HepG2 (cell line): ENCODE data around the gene ST14. TPM values are rescaled to one million over a fixed set of nuclear protein-coding genes. Genes with fewer than 3 reads are reported as not detected.

Experiments
- ARID4A ChIP-seq: sonication (generic); formaldehyde crosslinking; IDR thresholded peaks from 2 replicates; pipeline ENCODE4 v1.5.0; 2020; ENCODE audit warnings: mild to moderate bottlenecking, missing genetic modification reagents, borderline replicate concordance
- ARNTL ChIP-seq: sonication (generic); formaldehyde crosslinking; IDR thresholded peaks from 2 replicates; pipeline ENCODE4 v1.4.0; 2020; ENCODE audit warnings: mild to moderate bottlenecking, missing genetic modification reagents
- BORCS8-MEF2B ChIP-seq: sonication (generic); formaldehyde crosslinking; IDR thresholded peaks from 2 replicates; pipeline ENCODE4 v1.8.0; 2022; ENCODE audit warnings: mild to moderate bottlenecking, missing genetic modification reagents
- CREM ChIP-seq, 2 experiments: sonication (generic) in 1 of 2; formaldehyde crosslinking in 1 of 2; IDR thresholded peaks; 2 replicates each; pipeline versions ENCODE4 v1.4.0 to v1.6.1; 2016 to 2020; ENCODE audit warnings: antibody characterized with exemption in 1 of 2, mild to moderate bottlenecking in 1 of 2, missing genetic modification reagents in 1 of 2
- FOSL2 ChIP-seq: sonication (generic); formaldehyde crosslinking; IDR thresholded peaks from 2 replicates; pipeline ENCODE4 v1.4.0; 2020; ENCODE audit warnings: missing genetic modification reagents
- GFI1 ChIP-seq: sonication (generic); formaldehyde crosslinking; IDR thresholded peaks from 2 replicates; pipeline ENCODE4 v1.5.0; 2020; ENCODE audit warnings: missing genetic modification reagents, mild to moderate bottlenecking, borderline replicate concordance
- HHEX ChIP-seq: IDR thresholded peaks from 2 replicates; pipeline ENCODE4 v1.6.1; 2016; ENCODE audit warnings: control low read depth
- HMG20A ChIP-seq: IDR thresholded peaks from 2 replicates; pipeline ENCODE4 v1.6.1; 2016; ENCODE audit warnings: borderline replicate concordance
- HOXD1 ChIP-seq: sonication (generic); formaldehyde crosslinking; IDR thresholded peaks from 2 replicates; pipeline ENCODE4 v1.5.0; 2020; ENCODE audit warnings: missing genetic modification reagents
- JDP2 ChIP-seq: sonication (generic); formaldehyde crosslinking; IDR thresholded peaks from 2 replicates; pipeline ENCODE4 v1.8.1; 2022; ENCODE audit warnings: missing genetic modification reagents, borderline replicate concordance
- KDM6A ChIP-seq: IDR thresholded peaks from 2 replicates; pipeline ENCODE4 v1.6.1; 2016; ENCODE audit warnings: low read depth
- NONO ChIP-seq, 2 experiments: fragments of 450-650 bp in 1 of 2; sonication (generic) in 1 of 2; formaldehyde crosslinking in 1 of 2; IDR thresholded peaks in 1 of 2; conservative IDR thresholded peaks in 1 of 2; 2 replicates each; pipeline versions ENCODE4 v1.6.1 to v1.8.0; 2017 to 2022; ENCODE audit warnings: mild to moderate bottlenecking in 1 of 2, missing genetic modification reagents in 1 of 2, moderate library complexity in 1 of 2
- NRL ChIP-seq: sonication (generic); formaldehyde crosslinking; IDR thresholded peaks from 2 replicates; pipeline ENCODE4 v1.5.0; 2020; ENCODE audit warnings: missing genetic modification reagents, mild to moderate bottlenecking, moderate library complexity, borderline replicate concordance
- RAD21 ChIP-seq: fragments of 450-650 bp; formaldehyde crosslinking; IDR thresholded peaks from 2 replicates; pipeline ENCODE4 v1.5.0; 2020; ENCODE audit warnings: mild to moderate bottlenecking
- SP1 ChIP-seq, 2 experiments: fragments of 450-650 bp in 1 of 2; sonication (generic) in 1 of 2; formaldehyde crosslinking in 1 of 2; IDR thresholded peaks; 2 replicates each; pipeline versions ENCODE4 v1.4.0 to v1.6.1; 2016 to 2020; ENCODE audit warnings: missing genetic modification reagents in 1 of 2
- U2AF1 ChIP-seq: fragments of 200-400 bp; formaldehyde crosslinking; optimal IDR thresholded peaks from 2 replicates; pipeline ENCODE3; 2017; ENCODE audit warnings: mild to moderate bottlenecking, low read depth, low read length
- ZC3H4 ChIP-seq: sonication (generic); formaldehyde crosslinking; IDR thresholded peaks from 2 replicates; pipeline ENCODE4 v1.4.0; 2020; ENCODE audit warnings: missing genetic modification reagents, borderline replicate concordance
- ZNF263 ChIP-seq: sonication (generic); formaldehyde crosslinking; IDR thresholded peaks from 2 replicates; pipeline ENCODE4 v1.4.0; 2020; ENCODE audit warnings: missing genetic modification reagents
- ZNF460 ChIP-seq: sonication (generic); formaldehyde crosslinking; IDR thresholded peaks from 2 replicates; pipeline ENCODE4 v1.5.1; 2020; ENCODE audit warnings: missing genetic modification reagents, mild to moderate bottlenecking, borderline replicate concordance
- ZNF629 ChIP-seq: sonication (generic); formaldehyde crosslinking; conservative IDR thresholded peaks from 2 replicates; pipeline ENCODE4 v1.5.0; 2020; ENCODE audit warnings: missing genetic modification reagents
- ZNF7 ChIP-seq: IDR thresholded peaks from 2 replicates; pipeline ENCODE4 v1.6.1; 2016; ENCODE audit warnings: missing biosample characterization, missing genetic modification reagents
- ZNF768 ChIP-seq: sonication (generic); formaldehyde crosslinking; IDR thresholded peaks from 2 replicates; pipeline ENCODE4 v1.4.0; 2020; ENCODE audit warnings: missing genetic modification reagents
- polyA plus RNA-seq, 8 experiments: library from polyadenylated mRNA; depleted of rRNA in 3 of 8; stranded (reverse) in 7 of 8; unstranded in 1 of 8; fragments of >200 nt; fragmentation: Illumina TruSeq in 4 of 8; extraction: Trizol in 4 of 8; gene quantifications; 2 replicates each; pipeline versions ENCODE4 v1.2.1 to v1.2.3, GENCODE V29; 2011 to 2016; ENCODE audit warnings: low read depth in 4 of 8, missing spikeins in 1 of 8, mixed read lengths in 1 of 8; ENCODE audit not compliant: insufficient read depth in 1 of 8
- total RNA-seq, 5 experiments: library from RNA; depleted of rRNA; stranded (reverse); fragments of >200 nt; fragmentation: Illumina TruSeq; extraction: Trizol; gene quantifications; 2 replicates each; pipeline ENCODE4 v1.2.3, GENCODE V29; 2016; ENCODE audit warnings: low read depth in 1 of 5
- TF ChIP-seq, protein P1 (sequence below): sonication (generic); formaldehyde crosslinking; IDR thresholded peaks from 2 replicates; pipeline ENCODE4 v1.8.0; 2022; ENCODE audit warnings: missing genetic modification reagents, mild to moderate bottlenecking, moderate library complexity, borderline replicate concordance

The ST14 gene
- total and polyA plus RNA-seq, 2 of the 13 experiments (the other 11 are each of a cell fraction or from before 2014, with no cell fraction given), result 0.88 to 1.4 TPM

DNA sequence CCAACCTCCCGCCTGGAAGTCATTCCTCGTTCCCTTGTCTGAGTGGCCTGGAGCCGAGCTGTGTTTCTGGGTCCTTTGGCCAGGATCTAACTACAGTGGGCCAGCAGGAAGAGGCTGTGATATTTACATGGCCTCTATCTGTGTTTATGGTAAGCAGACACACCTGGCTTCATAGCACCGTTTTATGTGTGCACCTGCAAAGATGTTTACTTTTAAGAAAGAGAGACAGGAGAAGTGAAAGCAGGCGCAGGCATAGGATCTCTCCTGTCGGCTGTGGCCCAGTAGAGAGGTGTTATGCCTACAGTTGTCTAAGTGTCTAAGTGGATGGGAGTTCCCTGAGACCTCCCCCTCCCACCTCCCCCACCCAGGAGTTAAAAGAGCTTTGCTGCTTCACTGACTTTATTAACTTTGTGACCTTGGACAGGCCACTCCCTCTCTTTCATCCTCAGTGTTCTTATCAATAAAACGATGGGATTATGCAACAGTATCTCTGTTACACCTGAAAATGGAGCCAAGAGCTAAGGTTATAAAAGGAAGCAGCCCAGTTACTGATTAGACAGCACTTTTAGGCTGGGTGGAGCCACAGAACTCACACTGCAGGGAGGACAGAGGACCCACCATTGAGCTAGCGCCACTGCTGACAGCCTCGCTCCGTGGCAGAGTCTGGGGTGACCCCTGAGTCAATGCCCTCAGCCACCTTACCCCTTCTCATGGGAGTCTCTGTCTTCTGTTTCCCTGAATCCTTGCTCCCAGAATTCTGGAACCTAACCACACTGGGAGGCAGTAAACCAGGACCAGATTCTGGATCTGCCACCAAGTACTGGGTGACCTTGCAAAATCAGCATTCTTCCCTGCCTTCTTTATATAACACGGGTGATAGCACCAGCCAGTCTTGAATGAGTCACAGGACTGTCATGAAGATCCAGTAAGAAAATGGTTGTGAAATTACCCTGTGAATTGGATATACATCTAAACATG lies 22.0 kb downstream of the ST14 start (continued):
- TF ChIP-seq GFI1 (CRISPR knock-in tag), result peak; percentile 85
- TF ChIP-seq BORCS8-MEF2B (CRISPR knock-in tag), result 0 out of 2 replicates have a peak, but pooled peaks have one; percentile 9
- peak; percentile 84; the same call in 1 of the 2 replicates for TF ChIP-seq ARNTL (CRISPR knock-in tag)
- TF ChIP-seq NONO (IDR thresholded peaks at IDR 0.05), result no peak
- peak; percentile 64; the same call in 1 of the 2 replicates for TF ChIP-seq NONO (CRISPR knock-in tag; conservative IDR thresholded peaks at IDR 0.05)
- TF ChIP-seq U2AF1, result no peak
- TF ChIP-seq FOSL2, result peak; percentile 86
- TF ChIP-seq ZNF7 (CRISPR knock-in tag), result peak; percentile 58; the same call in 1 of the 2 replicates
- TF ChIP-seq SP1 (IDR thresholded peaks at IDR 0.05), result no peak
- TF ChIP-seq SP1 (CRISPR knock-in tag; IDR thresholded peaks at IDR 0.05), result peak; percentile 69
- peak; percentile 35 for TF ChIP-seq ZNF629 (CRISPR knock-in tag)
- no peak for TF ChIP-seq JDP2 (CRISPR knock-in tag)
- 0 out of 2 replicates have a peak, but pooled peaks have one; percentile 41 for TF ChIP-seq ZNF263 (CRISPR knock-in tag)
- TF ChIP-seq ZNF768 (CRISPR knock-in tag), result no peak
- peak; percentile 33; the same call in 1 of the 2 replicates for TF ChIP-seq RAD21 (CRISPR knock-in tag)
- no peak for TF ChIP-seq NRL (CRISPR knock-in tag)
- TF ChIP-seq HHEX (CRISPR knock-in tag), result peak; percentile 59
- peak; percentile 66 for TF ChIP-seq KDM6A (CRISPR knock-in tag)
- peak; percentile 67 for TF ChIP-seq HMG20A (CRISPR knock-in tag)
- peak; percentile 65; the same call in 1 of the 2 replicates for TF ChIP-seq ARID4A (CRISPR knock-in tag)
- TF ChIP-seq, protein P1, sequence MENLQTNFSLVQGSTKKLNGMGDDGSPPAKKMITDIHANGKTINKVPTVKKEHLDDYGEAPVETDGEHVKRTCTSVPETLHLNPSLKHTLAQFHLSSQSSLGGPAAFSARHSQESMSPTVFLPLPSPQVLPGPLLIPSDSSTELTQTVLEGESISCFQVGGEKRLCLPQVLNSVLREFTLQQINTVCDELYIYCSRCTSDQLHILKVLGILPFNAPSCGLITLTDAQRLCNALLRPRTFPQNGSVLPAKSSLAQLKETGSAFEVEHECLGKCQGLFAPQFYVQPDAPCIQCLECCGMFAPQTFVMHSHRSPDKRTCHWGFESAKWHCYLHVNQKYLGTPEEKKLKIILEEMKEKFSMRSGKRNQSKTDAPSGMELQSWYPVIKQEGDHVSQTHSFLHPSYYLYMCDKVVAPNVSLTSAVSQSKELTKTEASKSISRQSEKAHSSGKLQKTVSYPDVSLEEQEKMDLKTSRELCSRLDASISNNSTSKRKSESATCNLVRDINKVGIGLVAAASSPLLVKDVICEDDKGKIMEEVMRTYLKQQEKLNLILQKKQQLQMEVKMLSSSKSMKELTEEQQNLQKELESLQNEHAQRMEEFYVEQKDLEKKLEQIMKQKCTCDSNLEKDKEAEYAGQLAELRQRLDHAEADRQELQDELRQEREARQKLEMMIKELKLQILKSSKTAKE (CRISPR knock-in tag), result peak; percentile 61; the same call in 1 of the 2 replicates
- TF ChIP-seq ZC3H4 (CRISPR knock-in tag), result no peak
- TF ChIP-seq CREM (IDR thresholded peaks at IDR 0.05), result peak; percentile 88
- TF ChIP-seq CREM (CRISPR knock-in tag; IDR thresholded peaks at IDR 0.05), result no peak
- TF ChIP-seq HOXD1 (CRISPR knock-in tag), result peak; percentile 73; the same call in 1 of the 2 replicates
- 0 out of 2 replicates have a peak, but pooled peaks have one; percentile 13 for TF ChIP-seq ZNF460
